K562 (cell line): Measurements from ENCODE around the gene SRRM5. TPM values are rescaled to one million over a fixed set of nuclear protein-coding genes. Genes with fewer than 3 reads are reported as not detected.

ENCODE experiments used
- CHD1 ChIP-seq: fragments of 200-600 bp; sonication (generic); IDR thresholded peaks from one replicate; pipeline ENCODE4 v1.6.1; 2012; ENCODE audit warnings: mild to moderate bottlenecking, moderate library complexity, low read length, inconsistent platforms
- ETV5 ChIP-seq: sonication (generic); formaldehyde crosslinking; IDR thresholded peaks from 2 replicates; pipeline ENCODE4 v1.4.0; 2020; ENCODE audit warnings: low read depth, mild to moderate bottlenecking, missing genetic modification reagents
- IFI16 ChIP-seq: fragments of 250-450 bp; sonication (Bioruptor Pico); IDR thresholded peaks from 2 replicates; pipeline ENCODE4 v2.1.2; 2022; ENCODE audit warnings: mild to moderate bottlenecking, inconsistent platforms
- NKRF ChIP-seq: fragments of 450-650 bp; IDR thresholded peaks from 2 replicates; pipeline ENCODE4 v1.6.1; 2016; ENCODE audit warnings: borderline replicate concordance
- NR2F6 ChIP-seq: fragments of 450-650 bp; formaldehyde crosslinking; IDR thresholded peaks from 2 replicates; pipeline ENCODE4 v1.4.0; 2020; ENCODE audit warnings: mild to moderate bottlenecking
- PML ChIP-seq: IDR thresholded peaks from 2 replicates; pipeline ENCODE4 v1.6.1; 2012; ENCODE audit warnings: low read length, inconsistent platforms
- POLR3A ChIP-seq: IDR thresholded peaks from 2 replicates; pipeline ENCODE4 v1.6.1; 2011; ENCODE audit warnings: borderline replicate concordance, mild to moderate bottlenecking, moderate library complexity; ENCODE audit not compliant: insufficient read length, insufficient read depth; ENCODE audit errors: extremely low read depth
- SOX6 ChIP-seq: fragments of 450-650 bp; IDR thresholded peaks from 2 replicates; pipeline ENCODE4 v1.6.1; 2014; ENCODE audit warnings: mild to moderate bottlenecking
- THRB ChIP-seq: fragments of 450-650 bp; formaldehyde crosslinking; conservative IDR thresholded peaks from 2 replicates; pipeline ENCODE4 v1.4.0; 2022; ENCODE audit warnings: mild to moderate bottlenecking, missing genetic modification characterization
- UBTF ChIP-seq, 2 experiments: IDR thresholded peaks; 2 replicates each; pipeline ENCODE4 v1.6.1; 2012; ENCODE audit warnings: improper control_type of control experiment in 2 of 2, low read depth in 2 of 2, low read length in 2 of 2, borderline replicate concordance in 1 of 2
- ZEB2 ChIP-seq: fragments of 450-650 bp; IDR thresholded peaks from 2 replicates; pipeline ENCODE4 v1.6.1; 2016
- ZNF444 ChIP-seq: fragments of 250-450 bp; sonication (Bioruptor Pico); IDR thresholded peaks from 2 replicates; pipeline ENCODE4 v1.4.0; 2020; ENCODE audit warnings: mild to moderate bottlenecking, moderate library complexity
- ZNF589 ChIP-seq: fragments of 200-800 bp; sonication (Bioruptor generic); IDR thresholded peaks from 2 replicates; pipeline ENCODE4 v1.6.1; 2016; ENCODE audit warnings: low read depth, missing genetic modification characterization, missing compliant biosample characterization
- ZNF592 ChIP-seq: fragments of 450-650 bp; IDR thresholded peaks from 2 replicates; pipeline ENCODE4 v1.6.1; 2017; ENCODE audit warnings: antibody characterized with exemption, mild to moderate bottlenecking
- polyA plus RNA-seq, 8 experiments: library from polyadenylated mRNA; depleted of rRNA in 4 of 8; stranded (reverse) in 5 of 8; unstranded in 3 of 8; fragments of >200 nt; fragmentation: Nextera tagmentation in 2 of 8; fragmentation: Illumina TruSeq in 1 of 8; extraction: Ambion mirVana in 2 of 8; extraction: Trizol in 1 of 8; gene quantifications; 2 replicates each; pipeline versions ENCODE4 v1.2.1 to v1.2.3, GENCODE V29; 2011 to 2014; ENCODE audit warnings: inconsistent platforms in 1 of 8, missing spikeins in 1 of 8
- total RNA-seq, 7 experiments: library from RNA; depleted of rRNA in 6 of 7; stranded (reverse); fragments of >200 nt in 6 of 7; fragmentation: Illumina TruSeq in 2 of 7; extraction: Trizol in 2 of 7; gene quantifications; 2 replicates each; pipeline versions ENCODE4 v1.2.1 to v1.2.3, GENCODE V29; 2011 to 2021; ENCODE audit warnings: low replicate concordance in 1 of 7

The SRRM5 gene
- total and polyA plus RNA-seq, 9 of the 15 experiments (the other 6 are each of a cell fraction or from before 2014, with no cell fraction given), result 0.09 to 0.45 (median 0.18) TPM; not detected in 2

- TF ChIP-seq ETV5 (CRISPR knock-in tag) (0 out of 2 replicates have a peak, but pooled peaks have one; percentile 12), ZNF592 (peak; percentile 96; the same call in 1 of the 2 replicates), NR2F6 (CRISPR knock-in tag) (peak; percentile 10; the same call in 1 of the 2 replicates), ZNF444 (CRISPR knock-in tag) (no peak), THRB (peak; percentile 60; the same call in 1 of the 2 replicates), ZEB2 (no peak), IFI16 (peak; percentile 27; the same call in 1 of the 2 replicates), PML (0 out of 2 replicates have a peak, but pooled peaks have one; percentile 13), SOX6 (peak; percentile 45; the same call in 1 of the 2 replicates), ZNF589 (CRISPR knock-in tag) (no peak; the same call in 1 of the 2 replicates), NKRF (peak; percentile 50; the same call in 1 of the 2 replicates), UBTF (IDR thresholded peaks at IDR 0.05; ENCODE audit: borderline replicate concordance in 1 of 2, low read depth in 2 of 2, low read length in 2 of 2) (no peak), POLR3A (no peak), CHD1 (peak; percentile 35)
Measured at GRCh38 chr19:43618921-43619261, 7.0 kb downstream of the SRRM5 start (continued).
